Measurements from ENCODE around the gene THSD7B.
"Not testable (repeated sequence)": the region's sequence is repeated elsewhere in the genome, so short reads cannot be mapped to it uniquely, and the experiment has no call there.

THSD7B gene

GRCh38 chr2:136765256-136766072 lies at the start of gene THSD7B:
Gene THSD7B (plus strand): TSS chr2:136765545. CDS start chr2:136882179, 116,634 bp downstream.
- DNase-seq, result no peak

DNA sequence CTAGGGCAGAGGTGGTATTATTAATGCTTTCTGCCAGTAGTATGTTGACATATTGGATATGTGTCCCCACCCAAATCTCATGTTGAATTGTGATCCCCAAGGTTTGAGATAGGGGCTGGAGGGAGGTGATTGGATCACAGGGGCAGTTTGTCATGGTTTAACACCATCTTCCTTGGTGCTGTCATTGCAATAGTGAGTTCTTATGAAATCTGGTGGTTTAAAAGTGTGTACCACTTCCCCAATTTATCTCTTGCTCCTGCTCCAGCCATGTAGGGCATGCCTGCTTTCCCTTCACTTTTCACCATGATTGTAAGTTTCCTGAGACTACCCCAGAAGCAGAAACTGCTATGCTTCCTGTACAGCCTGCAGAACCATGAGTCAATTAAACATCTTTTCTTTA lies 47.1 kb upstream of the THSD7B start:
- DNase-seq, result no peak

DNA sequence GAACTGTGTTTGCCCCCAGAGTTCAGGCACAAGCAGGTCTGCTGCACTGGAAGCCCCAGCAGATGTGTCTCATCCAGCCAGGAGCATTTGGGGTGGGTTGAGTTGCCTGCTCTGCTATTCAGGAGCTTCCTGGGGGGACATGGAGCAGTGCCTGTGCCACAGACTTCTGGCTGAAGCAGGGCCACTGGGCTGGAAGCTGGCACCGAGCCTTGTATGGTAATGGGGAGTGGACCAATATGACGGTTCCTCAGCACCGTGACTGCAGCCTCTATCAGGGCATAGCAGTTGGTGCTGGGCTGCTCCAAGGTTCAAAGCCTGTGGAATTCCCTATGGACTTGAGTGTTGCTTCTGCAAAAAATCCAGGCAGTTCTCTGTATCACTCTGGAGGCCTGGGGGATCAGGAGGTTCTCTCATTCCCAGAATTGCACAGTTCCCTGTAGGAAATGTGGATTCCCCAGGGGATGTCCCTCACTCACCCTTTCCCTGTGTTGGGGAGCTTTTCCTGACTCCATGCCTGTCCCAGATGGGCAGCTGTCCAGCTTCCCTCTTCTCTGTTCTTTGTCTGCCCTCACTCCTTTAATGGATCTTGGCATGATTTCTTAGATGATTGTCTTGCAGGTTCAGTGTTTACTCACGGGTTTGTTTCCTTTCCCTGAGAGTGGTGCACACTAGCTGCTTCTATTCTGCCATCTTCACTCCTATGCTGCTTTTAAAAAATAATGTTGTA lies 37.2 kb upstream of the THSD7B start:
- DNase-seq, result no peak

GRCh38 chr2:136736236-136736635 lies 29.1 kb upstream of the THSD7B start:
- DNase-seq, result no peak

DNA sequence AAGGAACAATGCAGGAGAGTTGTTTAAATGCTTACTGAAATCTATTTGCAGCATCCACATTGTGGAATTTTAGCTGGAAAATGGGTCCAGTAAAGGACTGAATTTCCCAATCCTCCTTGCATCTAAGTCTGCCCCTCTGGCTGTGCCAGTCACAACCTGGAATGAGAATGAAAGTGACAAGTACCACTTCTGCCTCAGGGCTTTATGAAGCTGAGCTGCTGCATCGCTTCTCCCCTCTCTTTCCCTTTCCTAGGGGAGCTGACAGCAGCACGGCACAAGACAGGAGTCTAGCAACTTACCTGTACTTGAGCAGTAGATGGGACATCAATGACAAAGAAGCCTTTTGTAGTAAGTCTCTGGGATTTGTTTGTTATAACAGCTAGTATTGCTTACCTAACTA lies 27.3 kb upstream of the THSD7B start:
- no peak for DNase-seq

DNA sequence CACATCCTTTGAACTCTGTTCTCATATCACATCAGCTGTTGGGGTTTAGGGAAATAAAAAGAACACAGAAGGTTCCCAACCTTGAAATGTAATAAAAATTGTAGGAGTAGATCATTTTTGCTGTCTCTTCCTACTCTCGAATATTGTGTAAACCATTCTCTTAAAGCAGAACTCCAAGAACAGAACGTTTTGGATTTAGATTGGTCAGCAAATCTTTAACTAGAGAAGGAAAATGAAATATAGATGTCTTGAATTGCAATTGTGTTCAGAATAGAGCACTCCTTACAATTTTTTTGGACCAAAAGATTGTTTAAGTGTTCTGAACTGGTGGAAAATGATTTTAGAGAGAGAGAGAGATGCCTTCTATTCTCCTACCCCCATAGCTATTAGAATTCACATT lies 23.9 kb upstream of the THSD7B start:
- no peak for DNase-seq

DNA sequence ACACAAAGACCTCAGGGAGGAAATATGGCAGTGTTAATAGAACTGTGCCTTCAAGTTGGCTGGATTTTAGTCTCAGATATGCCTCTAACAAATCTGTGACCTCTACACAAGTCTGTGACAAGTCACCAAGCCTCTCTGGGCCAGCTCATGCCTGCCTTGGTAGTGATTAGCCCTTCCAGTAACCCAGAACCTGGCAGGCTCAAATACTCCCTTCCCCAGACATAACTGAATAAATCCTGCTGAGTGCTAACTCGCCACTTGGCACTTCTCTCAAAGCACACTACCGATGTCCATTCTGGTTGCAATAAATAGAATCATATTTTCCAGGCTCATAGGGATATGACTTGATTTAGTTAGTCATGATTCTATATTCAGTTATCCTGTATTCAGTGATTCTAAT lies 15.3 kb upstream of the THSD7B start:
- DNase-seq, result no peak

GRCh38 chr2:136751406-136751805 lies 13.9 kb upstream of the THSD7B start:
- DNase-seq, result no peak

- DNase-seq, result not testable (repeated sequence)
Observed at GRCh38 chr2:136758504-136758903, 6.8 kb upstream of the THSD7B start.

DNA sequence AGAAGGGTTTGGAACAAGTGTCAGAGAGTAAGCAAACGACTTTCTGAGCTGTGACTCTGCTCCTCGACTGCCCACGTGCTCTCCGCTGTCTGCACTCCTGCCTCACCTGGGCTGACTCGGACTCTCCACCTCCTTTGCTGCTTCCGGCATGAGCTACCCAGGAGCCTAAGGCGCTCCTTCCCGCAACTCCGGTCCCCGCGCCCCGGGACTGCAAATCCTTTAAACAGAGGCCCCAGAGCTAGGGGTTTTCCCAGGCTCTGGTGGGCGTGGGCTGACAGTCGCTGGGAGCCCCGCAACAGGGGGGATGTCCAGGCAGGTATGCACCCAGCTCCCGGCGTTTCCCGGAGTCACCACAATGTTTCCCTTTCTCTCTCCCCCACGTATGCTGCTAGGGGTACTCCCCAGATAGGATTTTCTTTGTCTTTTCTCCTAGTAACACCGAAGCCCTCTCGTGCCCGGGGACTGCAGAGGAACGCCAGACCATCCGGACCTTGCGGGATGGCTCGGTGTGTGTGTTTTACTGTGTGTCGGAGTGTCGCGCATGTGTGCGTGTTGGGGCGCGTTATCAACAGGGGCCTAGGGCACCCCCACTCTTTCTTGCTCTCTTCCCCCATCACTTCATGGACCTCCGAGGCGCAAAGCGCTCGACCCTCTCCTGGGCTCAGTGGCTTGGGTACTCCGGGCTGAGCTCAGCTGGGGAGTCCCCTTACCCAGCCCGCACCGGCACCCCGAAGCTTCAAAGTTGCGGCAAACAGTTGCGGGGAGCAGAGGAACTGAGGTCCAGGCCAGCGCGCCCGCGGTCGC lies 691 bp upstream of the THSD7B start:
- DNase-seq, result no peak

DNA sequence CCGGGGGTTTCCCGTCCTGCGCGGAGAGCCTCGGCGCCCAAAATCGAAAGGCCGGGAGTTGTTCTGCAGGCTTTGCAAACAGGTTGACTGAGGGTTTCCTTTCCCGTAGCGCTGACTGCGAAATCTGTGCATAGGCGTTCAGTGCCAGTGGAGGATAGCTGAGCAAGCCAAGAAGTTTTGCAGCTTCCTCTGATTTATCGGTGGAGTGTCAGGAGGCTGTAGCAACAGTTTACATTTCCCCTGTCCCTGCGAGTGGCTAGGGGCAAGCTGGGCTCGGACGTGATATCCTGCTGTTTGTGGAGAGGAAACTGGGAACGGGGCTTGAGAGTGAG lies 694 bp downstream of the THSD7B start:
- DNase-seq, result no peak

DNA sequence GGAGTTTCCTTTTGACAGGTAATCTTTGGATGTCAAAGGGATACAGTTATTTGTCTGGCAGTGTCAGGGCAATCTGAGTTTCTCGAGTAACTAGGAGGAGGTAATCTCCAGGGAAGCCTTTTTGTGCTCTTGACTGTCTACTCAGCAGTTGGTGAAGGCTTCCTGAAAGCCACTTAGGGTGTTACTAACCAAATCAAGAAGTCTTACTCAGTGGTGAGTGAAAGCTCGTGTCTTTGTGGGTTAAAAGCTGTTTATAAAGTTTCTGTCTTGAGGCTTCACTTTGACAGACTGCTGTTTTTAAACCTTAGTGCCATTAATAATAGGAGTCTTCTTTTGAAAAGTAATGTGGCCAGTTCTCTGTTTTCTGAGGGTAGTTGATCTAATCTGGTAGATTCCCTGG lies 1.7 kb downstream of the THSD7B start:
- no peak for DNase-seq

- DNase-seq, result no peak
Observed at GRCh38 chr2:136769871-136770270, 4.5 kb downstream of the THSD7B start.

DNA sequence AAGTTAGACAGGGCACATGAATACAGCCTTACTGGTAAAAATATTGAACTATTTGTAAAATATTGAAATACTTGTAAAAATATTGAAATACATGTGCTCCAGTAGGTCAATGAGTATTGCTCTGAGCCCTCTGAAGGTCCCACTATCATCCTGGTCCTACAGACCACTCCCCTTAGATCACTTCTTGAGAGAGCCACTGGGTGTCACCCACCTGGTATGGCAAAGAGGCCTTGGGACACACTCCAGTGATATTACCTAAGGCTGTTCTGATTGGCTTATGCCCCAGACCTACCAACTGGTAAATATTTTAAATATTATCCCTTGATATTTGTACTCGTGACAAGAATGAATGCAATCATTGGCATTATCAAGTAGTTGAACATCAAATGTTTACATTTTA lies 5.0 kb downstream of the THSD7B start:
- no peak for DNase-seq

GRCh38 chr2:136777391-136777790 lies 12.0 kb downstream of the THSD7B start:
- no peak for DNase-seq

- no peak for DNase-seq
Observed at GRCh38 chr2:136783856-136784255, 18.5 kb downstream of the THSD7B start.

DNA sequence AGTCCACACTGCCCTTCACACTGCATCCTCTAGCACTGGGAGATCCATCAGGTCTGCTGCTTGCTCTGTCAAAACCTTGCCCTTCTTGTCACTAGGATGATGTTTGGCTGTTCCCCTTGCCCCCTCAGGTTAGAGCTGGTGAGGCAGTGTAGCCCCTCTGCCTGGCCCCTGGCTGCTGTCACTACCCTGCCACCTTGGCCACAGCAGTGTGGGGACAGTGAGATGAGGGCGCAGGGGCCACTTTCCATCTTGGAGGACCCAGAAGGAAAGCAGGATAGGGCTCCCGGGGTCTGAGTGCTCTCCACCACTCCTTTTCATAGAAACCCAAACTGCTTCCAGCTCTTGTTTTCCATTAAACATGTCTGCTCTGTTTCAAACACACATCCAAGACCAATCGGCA lies 19.9 kb downstream of the THSD7B start:
- no peak for DNase-seq

DNA sequence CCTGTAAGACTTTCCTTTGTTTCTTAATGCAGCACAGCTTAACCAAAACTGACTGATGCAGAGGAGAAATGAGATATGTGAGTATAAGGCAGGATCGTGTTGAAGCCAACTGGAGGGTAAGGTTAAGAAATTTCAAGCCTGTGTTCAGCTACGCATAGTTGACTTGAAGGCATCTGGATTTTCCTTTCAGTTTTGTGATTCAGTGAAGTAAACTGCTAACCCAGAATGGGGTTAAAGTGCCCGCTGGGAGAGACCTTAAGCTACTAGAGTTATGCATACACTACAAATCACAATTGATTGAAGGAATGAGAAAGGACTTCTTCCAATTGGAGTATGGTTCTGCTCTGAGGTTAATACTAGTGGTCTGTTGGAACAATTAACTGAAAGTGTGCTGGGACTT lies 22.6 kb downstream of the THSD7B start:
- no peak for DNase-seq

DNA sequence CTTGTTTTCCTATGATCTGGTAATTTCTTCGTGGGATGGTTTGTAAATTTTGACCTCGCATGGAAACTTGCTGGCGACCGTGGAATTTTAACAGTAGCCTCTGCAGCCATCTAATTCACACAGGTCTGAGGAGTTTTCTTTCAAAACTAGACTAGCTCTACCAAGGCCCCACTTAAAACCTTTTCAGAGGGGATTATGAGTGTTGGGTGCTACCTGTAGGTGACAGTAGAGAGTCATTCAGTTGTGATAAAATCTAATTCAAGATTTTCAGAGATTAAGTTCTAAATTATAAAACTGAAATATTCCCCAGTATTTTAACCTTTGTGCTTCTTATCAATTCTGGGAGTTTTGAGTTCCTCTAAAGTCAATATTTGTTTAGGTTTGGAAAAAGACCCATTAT lies 31.0 kb downstream of the THSD7B start:
- no peak for DNase-seq

GRCh38 chr2:136798766-136799165 lies 33.4 kb downstream of the THSD7B start:
- no peak for DNase-seq

DNA sequence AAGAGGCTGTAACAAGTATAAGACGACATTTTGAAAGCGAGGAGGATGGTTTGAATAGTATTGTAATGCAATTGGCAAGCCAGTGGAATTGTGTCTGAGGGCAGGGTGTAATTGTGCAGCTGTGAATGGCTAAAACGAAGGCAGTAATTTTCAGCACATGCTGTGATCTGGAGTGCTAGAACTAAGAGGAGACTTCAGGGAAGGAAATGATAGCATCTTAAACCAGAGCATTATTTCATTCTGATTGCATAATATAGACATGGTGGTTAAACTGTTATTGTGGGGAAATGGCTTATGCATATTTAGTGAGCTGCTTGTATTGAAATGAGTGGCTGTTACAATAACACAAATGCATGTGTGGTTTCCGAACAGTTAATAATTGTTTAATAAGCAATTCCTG lies 36.3 kb downstream of the THSD7B start:
- DNase-seq, result no peak

GRCh38 chr2:136809998-136810397 lies 44.7 kb downstream of the THSD7B start:
- no peak for DNase-seq

GRCh38 chr2:136818839-136819238 lies 53.5 kb downstream of the THSD7B start:
- DNase-seq, result no peak

DNA sequence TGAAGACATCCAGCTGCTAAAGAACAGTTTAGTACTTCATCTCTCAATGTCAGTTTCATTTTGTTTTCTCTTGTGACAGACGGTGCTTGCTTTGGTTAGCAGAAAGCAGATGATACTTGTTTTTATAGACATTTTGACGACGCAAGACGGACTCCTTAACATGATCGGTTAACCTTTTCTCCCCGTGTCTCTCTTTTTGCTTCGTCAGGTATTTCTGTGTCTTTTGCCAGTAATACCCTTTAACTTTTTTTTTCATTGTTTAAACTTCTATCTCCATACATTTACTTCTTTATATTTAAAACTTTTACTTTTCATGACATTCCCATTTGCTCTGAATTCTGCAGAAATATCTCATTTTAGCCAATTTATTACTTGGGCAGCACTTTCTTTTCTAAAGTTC lies 57.9 kb downstream of the THSD7B start:
- no peak for DNase-seq
